GM12865 (cell line): ENCODE results near the gene PHF20.
"Not testable (repeated sequence)": the region's sequence is repeated elsewhere in the genome, so short reads cannot be mapped to it uniquely, and the experiment has no call there.

Source experiments
- DNase-seq: peaks from one replicate; pipeline ENCODE4 v3.0.0; 2010; ENCODE audit warnings: low read depth
- H3K4me3 ChIP-seq: 2 replicates; pipeline ENCODE4 v1.5.1; 2011; ENCODE audit warnings: mild to moderate bottlenecking, low read depth, low read length, control low read depth
- TF ChIP-seq, protein P1 (sequence below): IDR thresholded peaks from 2 replicates; pipeline ENCODE4 v1.5.1; 2011; ENCODE audit warnings: low read length, control low read depth, low read depth, inconsistent platforms; ENCODE audit not compliant: insufficient read depth; ENCODE audit errors: missing control alignments

PHF20 gene

DNA sequence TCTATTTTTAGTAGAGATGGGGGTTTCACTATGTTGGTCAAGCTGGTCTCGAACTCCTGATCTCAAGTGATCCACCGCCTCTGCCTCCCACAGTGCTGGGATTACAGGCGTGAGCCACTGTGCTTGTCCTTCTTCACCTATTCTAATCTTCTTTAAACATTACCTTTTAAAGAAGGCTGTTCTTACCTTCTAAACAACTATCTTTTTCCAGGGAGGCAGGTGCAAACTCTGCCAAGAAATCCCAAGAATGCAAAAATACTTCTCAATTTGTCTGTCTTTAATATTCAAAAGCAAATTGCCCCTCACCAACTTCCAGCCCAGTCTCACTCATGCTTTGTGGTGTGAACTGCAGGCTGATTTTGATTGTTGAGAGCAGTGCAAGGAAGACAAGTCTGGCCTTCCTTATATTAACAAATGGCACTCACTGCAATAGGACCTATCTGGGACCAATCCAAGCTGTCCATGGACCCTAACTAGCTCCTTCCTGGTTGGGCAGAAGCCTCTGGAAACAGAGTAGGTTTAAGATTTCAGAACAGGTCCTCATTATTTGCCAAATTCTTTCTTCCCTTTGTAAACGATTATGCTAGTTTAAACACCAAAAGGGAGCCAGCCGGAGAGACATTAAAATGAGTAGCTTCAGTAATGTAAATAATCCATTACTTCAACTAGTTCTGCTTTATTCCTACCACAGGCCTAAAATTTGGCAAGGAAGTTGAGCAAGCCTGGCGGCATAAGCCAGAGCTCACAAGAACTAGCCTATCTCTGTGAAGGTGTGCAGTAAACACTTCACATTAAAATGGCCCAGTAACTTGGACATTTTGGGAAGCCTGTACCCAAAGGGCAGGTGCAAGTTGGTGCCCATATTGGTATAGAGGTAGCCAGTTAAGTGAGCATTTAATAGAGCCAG, 180.9 kb downstream of the PHF20 start:
- DNase-seq, result peak; percentile 29
- TF ChIP-seq, protein P1, sequence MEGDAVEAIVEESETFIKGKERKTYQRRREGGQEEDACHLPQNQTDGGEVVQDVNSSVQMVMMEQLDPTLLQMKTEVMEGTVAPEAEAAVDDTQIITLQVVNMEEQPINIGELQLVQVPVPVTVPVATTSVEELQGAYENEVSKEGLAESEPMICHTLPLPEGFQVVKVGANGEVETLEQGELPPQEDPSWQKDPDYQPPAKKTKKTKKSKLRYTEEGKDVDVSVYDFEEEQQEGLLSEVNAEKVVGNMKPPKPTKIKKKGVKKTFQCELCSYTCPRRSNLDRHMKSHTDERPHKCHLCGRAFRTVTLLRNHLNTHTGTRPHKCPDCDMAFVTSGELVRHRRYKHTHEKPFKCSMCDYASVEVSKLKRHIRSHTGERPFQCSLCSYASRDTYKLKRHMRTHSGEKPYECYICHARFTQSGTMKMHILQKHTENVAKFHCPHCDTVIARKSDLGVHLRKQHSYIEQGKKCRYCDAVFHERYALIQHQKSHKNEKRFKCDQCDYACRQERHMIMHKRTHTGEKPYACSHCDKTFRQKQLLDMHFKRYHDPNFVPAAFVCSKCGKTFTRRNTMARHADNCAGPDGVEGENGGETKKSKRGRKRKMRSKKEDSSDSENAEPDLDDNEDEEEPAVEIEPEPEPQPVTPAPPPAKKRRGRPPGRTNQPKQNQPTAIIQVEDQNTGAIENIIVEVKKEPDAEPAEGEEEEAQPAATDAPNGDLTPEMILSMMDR, result no peak
- H3K4me3 ChIP-seq, result peak overlapping the region; percentile 95

DNA sequence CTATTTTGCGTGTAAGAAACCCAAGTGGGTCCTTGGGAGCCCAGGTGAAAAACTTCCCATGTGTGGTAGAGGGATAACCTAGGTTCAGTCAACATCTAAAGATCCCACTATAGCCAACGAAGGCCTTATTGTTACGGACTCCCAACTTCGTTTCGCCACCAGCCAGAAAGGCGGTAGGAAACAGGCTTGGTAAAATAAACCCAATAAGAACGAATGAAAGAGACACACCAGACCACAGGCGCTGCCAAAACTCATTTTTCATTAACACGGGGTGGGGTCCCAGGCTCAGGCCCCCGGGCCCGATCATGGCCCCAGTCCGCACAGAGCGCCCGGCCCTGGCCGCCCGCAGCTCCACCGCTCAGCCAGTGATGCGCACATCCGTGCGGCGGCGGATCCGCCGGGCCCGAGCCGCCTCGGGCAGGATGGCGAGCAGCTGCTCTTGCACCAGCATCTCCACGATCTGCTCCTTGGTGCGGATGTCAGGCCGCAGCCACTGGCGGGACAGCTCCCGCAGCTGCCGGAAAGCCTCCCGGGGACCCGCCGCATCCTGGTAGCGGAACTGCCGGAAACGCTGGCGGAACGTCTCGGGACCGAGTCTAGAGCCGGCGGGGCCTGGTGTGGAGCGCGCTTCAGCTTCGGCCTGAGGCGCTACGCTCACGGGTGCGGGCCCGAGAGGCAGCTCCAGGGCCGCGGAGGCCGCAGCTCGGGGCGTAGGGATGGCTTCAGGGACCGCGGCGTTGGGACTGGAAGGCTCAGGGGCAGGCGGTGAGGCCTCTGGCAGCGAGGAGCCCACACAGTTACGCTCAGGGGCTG, 181.8 kb downstream of the PHF20 start:
- H3K4me3 ChIP-seq, result peak overlapping the region; percentile 95
- TF ChIP-seq, protein P1, result no peak
- peak; percentile 76 for DNase-seq

DNA sequence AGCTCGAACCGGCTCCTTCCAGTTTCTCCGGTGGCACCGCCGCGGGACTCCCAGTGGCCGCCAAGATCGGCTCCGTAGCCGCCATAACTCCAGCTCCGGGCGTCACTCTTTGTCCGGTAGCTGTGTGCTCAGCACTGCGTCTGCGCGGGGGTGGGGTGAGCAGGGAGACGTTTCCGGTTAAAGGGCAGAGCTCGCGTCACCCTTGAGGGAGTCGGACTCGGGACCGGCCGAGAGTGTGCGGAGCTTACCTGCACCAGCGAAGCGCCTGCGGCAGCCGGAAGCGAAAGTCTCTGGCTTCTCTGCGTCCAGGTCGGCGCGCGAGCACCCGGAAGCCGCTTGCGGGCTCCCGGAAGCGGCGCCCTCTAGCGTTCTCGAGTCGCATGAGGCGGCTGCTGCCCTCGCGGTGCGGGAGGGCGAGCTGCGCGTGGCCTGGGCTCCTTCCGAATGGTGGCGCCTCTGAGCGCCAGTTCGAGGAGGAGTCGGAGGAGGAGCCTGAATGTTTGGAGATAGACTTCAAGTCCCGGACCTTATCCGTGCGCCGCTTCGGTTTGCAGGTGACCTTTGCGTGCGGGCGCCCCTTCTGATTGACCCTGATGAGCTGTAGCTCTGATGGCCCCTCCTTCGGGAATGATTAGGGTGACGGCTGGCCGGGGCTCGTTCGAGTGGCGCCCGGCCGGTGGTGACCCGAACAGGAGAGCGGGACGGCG, 182.5 kb downstream of the PHF20 start, which contains the start of gene SCAND1:
TSS of gene SCAND1 (minus strand) at position 303 of the 707 bp plus-strand sequence. CDS start at position 85, 218 bp downstream.
- H3K4me3 ChIP-seq, result peak within 1 kb of the TSS; percentile 95
- peak; percentile 100 for DNase-seq
- TF ChIP-seq, protein P1, result peak; percentile 98

DNA sequence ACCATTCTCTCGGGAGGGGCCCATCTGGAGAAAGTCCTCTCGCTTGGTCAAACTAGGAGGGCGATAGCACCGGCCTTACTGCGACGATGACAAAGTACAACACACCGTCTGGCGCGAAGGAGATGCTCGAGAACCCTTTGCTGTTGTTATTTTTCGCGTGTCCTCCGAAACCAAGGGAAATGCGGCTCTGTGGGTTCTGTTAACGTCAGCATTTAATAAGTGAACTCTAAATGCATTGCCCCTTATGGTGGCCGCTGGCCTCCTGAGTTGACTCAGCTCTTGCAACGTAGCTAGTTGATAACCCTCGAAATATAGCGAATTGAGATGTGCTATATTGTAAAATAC, 183.1 kb downstream of the PHF20 start:
- DNase-seq, result peak; percentile 55
- TF ChIP-seq, protein P1, result no peak
- peak overlapping the region; percentile 76 for H3K4me3 ChIP-seq

DNA sequence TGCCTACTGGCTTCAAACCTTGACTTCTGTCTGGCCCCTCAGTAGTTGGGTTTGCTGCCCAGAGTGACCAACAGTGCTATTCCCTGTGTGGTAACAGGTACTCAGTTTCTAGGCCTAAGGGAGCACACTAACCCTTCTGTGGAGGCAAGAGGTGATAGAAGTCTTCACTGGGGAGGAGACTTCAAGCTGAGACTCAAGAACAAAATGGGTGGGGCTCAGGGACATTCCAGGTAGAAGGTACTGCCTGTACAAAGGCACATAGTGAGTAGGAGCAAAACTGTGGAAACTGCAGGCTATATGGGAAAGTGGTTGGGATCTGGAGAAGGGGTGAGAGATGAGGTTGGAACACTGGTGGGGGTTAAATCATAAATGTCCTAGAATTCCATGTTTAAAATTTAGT, 184.8 kb downstream of the PHF20 start:
- H3K4me3 ChIP-seq, result no peak overlapping the region
- DNase-seq, result no peak
- TF ChIP-seq, protein P1, result no peak

DNA sequence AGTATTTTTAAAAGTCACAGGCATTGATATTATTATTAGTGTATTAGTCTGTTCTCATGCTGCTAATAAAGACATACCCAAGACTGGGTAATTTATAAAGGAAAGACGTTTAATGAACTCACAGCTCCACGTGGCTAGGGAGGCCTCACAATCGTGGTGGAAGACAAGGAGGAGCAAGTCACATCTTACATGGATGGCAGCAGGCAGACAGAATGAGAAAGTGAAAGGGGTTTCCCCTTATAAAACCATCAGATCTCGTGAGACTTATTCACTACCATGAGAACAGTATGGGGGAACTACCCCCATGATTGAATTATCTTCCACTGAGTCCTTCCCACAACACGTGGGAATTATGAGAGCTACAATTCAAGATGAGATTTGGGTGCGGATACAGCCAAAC, 187.5 kb downstream of the PHF20 start:
- DNase-seq, H3K4me3 ChIP-seq: not testable (repeated sequence)

DNA sequence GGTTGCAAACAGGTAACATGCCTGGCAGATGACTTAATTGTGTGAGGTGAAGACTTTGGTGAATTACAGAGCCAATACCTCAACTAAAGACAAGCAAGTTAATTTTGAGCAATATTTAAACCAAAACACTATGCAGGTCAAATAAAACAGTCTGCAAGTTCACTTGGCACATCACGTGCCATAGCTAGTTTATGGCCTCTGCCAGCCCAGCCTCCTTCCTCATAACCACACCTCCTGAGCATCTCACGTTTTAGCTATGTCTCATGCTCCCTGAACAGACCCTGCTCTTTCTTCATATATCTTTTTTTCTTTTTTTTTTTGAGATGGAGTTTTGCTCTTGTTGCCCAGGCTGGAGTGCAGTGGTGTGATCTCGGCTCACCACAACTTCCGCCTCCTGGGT, 192.1 kb downstream of the PHF20 start:
- TF ChIP-seq, protein P1, result no peak
- no peak for DNase-seq
- H3K4me3 ChIP-seq, result no peak overlapping the region
